RPMI7951 (cell line): ENCODE data around the gene RRH. TPM values are rescaled to one million over a fixed set of nuclear protein-coding genes. Genes with fewer than 3 reads are reported as not detected.
"Not testable (repeated sequence)": the region's sequence is repeated elsewhere in the genome, so short reads cannot be mapped to it uniquely, and the experiment has no call there.

Experiments
- DNase-seq: peaks from one replicate; pipeline ENCODE4 v3.0.0-alpha.2; 2012; ENCODE audit warnings: low read depth
- total RNA-seq: library from RNA; depleted of rRNA; stranded (reverse); fragments of >200 nt; shearing (Covaris generic); gene quantifications from 2 replicates; pipeline ENCODE4 v1.2.3, GENCODE V29; 2014

Gene RRH
- total RNA-seq, 1 experiment from 2014 or later, result not detected

- DNase-seq, result no peak
Measured at GRCh38 chr4:109836985-109837384, 9.2 kb downstream of the RRH start.

GRCh38 chr4:109846395-109847098, 18.8 kb downstream of the RRH start:
- DNase-seq, result no peak

GRCh38 chr4:109847896-109848442, 20.2 kb downstream of the RRH start, which contains the start of gene LRIT3:
LRIT3 (plus strand) TSS chr4:109848107; CDS start chr4:109848202, 95 bp downstream.
- DNase-seq, result no peak

GRCh38 chr4:109848501-109848900, 20.7 kb downstream of the RRH start:
- DNase-seq, result no peak

GRCh38 chr4:109850601-109851000, 22.8 kb downstream of the RRH start:
- DNase-seq, result no peak

- not testable (repeated sequence) for DNase-seq
Measured at GRCh38 chr4:109859426-109860300, 31.9 kb downstream of the RRH start.

- DNase-seq, result no peak
Measured at GRCh38 chr4:109861271-109861670, 33.5 kb downstream of the RRH start.

GRCh38 chr4:109861916-109862511, 34.2 kb downstream of the RRH start:
- DNase-seq, result no peak

- DNase-seq, result no peak
Measured at GRCh38 chr4:109864134-109864533, 36.4 kb downstream of the RRH start.

GRCh38 chr4:109870061-109870460, 42.3 kb downstream of the RRH start:
- DNase-seq, result no peak

- DNase-seq, result no peak
Measured at GRCh38 chr4:109872065-109872464, 44.3 kb downstream of the RRH start.

- DNase-seq, result no peak
Measured at GRCh38 chr4:109872950-109873656, 45.3 kb downstream of the RRH start.

- DNase-seq, result no peak
Measured at GRCh38 chr4:109873791-109874514, 46.2 kb downstream of the RRH start.

GRCh38 chr4:109875106-109875505, 47.3 kb downstream of the RRH start:
- DNase-seq, result no peak

GRCh38 chr4:109875553-109875952, 47.8 kb downstream of the RRH start:
- not testable (repeated sequence) for DNase-seq

GRCh38 chr4:109876634-109877265, 49.0 kb downstream of the RRH start:
- no peak for DNase-seq

GRCh38 chr4:109877400-109877799, 49.6 kb downstream of the RRH start:
- DNase-seq, result no peak

GRCh38 chr4:109878355-109878754, 50.6 kb downstream of the RRH start:
- no peak for DNase-seq

GRCh38 chr4:109879081-109879480, 51.3 kb downstream of the RRH start:
- no peak for DNase-seq

- no peak for DNase-seq
Measured at GRCh38 chr4:109879636-109880314, 52.0 kb downstream of the RRH start.
